Endometrial microvascular endothelial cells (primary cell): Measurements from ENCODE around the gene ZNF662. TPM values are rescaled to one million over a fixed set of nuclear protein-coding genes. Genes with fewer than 3 reads are reported as not detected.

Experiments
- in situ Hi-C: cut with HindIII; loops from 2 replicates; pipeline ENCODE4 v1.10.0; 2017; ENCODE audit warnings: low sequenced_read_pairs, low pct_unique_long_range_greater_than_20kb; ENCODE audit errors: inconsistent ontology term
- total RNA-seq: library from RNA; depleted of rRNA; stranded (reverse); fragments of >200 nt; gene quantifications from one replicate; pipeline ENCODE4 v1.2.3, GENCODE V29; 2015; ENCODE audit errors: inconsistent ontology term

Gene ZNF662
- total RNA-seq, 1 donor from 2014 or later = 0.37 TPM

DNA sequence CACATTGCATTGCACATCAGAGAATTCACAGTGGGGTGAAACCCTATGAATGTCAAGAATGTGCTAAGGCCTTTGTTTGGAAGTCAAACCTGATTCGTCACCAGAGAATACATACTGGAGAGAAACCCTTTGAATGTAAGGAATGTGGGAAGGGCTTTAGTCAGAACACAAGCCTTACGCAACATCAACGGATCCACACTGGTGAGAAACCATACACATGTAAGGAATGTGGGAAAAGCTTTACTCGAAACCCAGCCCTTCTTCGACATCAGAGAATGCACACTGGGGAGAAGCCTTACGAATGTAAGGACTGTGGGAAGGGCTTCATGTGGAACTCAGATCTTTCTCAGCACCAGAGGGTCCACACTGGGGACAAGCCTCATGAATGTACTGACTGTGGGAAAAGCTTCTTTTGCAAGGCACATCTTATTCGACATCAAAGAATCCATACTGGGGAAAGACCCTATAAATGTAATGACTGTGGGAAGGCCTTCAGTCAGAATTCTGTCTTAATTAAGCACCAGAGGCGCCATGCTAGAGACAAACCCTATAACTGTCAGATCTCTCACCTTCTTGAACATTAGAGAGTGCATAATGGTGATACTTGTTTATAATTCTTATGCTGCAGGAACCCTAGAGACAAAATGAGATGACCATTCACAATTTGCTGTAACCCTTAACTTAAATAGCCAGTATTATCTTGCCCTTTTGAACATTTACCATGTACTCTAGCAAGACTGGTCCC is 9.0 kb downstream of the ZNF662 start:
- in situ Hi-C loops = no loop called here

DNA sequence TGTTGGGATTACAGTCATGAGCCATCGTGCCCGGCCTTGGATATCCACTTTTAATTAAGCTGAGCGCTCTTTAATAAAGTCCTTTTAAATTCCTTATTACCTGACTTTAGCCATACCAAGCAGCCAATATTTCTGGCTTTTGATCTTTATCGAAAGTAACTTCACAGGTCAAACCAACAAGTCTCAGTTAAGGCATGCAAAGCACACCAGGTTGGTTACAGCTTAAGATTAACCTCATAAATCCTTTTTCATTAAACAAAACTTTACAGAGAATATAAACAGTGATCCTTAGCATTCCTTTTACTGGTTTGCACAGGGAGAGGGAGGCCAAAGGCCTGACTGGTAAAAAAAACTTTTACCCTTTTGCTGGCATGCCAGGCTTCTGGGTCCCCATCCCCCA is 17.7 kb downstream of the ZNF662 start:
- in situ Hi-C loops = no loop called here

DNA sequence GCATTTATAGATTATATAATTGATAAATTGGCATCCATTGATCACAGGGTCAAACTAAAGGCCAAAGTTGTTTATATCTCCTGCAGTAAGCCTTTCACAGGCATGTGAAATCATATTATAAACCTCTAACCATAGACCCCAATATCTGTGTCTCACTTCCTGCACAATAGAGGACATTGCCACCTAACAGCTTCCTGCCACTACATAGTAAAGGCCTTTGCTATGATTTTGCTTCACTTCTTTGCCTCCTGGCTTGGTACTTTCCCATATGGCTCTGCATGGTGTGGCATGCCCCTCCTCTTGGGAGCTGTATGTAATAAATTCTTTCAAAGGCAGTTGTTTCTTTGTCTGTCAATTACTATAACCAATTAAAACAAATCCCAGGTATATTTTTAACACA is 20.4 kb downstream of the ZNF662 start:
- in situ Hi-C loops = no loop called here

DNA sequence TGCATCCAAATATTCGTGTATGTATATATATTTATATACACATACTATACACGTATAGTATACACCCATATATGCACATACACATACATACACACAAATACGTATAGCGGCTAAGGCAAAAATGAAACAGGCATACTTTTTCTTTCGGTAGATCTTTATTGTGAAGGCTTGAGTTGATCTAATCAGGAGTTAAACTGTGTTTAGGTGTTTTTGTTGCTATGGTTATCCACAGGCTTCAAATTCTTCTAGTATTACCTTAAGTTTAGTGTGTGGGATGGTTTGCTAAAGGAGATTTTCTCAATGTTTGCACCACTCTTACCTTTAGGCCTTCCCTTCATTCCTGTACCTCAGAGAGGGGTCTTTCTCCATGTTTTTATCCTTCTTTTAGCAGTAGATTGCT is 28.2 kb downstream of the ZNF662 start:
- in situ Hi-C loops = no loop called here

DNA sequence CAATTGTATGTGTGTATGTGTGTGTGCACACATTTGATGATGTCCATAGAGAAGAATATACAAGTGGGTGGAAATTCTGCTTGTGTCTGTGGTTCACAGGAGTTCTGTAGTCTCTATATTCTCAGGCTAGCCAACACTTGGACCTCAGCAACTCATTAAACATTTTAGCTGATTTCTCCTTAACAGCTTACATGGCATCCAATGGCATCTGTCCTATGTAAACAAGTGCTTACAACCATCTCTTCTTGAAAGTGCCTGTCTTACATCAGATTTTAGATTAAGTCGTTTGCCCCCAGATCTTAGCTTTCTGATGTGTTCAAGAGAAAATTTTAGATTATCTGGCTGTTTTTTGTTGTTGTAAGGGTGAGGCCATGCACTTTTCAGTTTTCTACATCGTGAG is 29.0 kb downstream of the ZNF662 start:
- in situ Hi-C loops = no loop called here

DNA sequence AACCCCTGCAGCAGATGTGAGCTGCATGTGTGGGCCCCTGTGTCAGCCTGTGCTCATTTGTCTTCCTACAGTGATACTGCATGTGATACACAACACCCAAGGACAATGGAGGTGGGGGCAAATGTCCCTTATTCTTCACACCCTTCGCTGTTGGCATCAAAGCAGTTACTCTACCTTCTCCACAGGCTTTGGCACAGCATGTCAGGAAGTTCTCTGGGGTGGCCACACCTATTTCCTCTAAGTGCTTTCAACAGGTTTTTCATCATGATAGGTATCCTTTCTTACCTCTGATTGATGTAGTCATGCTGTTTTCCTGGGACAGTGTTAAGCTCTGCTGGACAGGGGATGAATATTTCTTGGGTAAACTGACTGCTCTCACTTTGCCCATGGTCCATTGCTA is 29.5 kb downstream of the ZNF662 start:
- in situ Hi-C loops = no loop called here

DNA sequence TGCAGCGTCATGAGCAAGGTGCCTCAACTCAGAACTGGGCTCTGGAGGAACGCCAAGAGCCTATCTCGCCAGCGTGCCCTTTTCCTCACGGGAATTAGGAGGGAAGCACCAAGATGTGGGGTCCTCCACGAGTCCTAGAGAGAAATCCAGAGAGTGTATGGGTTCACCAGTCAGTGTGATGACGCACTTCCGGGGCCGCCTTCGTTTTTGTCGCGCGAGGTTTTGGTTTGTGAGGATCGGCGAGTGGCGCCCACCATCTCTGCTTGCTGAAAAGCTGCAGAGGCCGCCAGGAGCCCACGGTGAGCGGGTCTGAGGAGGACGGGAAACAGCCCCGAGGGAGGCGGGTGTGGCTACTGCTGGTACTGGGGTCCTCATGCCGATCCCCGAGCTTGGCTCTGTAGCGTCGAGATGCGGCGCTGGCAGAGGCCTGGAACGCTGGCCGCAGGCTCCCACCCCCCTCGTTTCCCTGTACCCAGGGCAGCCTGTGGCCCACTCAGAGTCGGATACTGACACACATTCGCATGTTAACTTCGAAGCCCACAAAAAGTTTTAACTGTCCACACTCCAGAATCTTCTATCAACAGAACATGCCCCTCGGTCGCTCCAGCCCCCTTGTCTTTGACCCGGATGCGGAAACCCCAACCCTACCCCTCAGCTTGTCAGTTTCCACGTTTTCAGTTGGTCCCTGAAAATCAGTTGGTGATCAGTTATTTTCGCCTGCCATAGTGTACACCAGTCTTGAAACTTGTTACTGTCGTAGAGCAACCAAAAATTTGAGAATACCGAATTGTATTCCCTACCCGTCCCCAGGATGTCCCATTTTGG is 30.4 kb downstream of the ZNF662 start:
- in situ Hi-C loops = no loop called here

DNA sequence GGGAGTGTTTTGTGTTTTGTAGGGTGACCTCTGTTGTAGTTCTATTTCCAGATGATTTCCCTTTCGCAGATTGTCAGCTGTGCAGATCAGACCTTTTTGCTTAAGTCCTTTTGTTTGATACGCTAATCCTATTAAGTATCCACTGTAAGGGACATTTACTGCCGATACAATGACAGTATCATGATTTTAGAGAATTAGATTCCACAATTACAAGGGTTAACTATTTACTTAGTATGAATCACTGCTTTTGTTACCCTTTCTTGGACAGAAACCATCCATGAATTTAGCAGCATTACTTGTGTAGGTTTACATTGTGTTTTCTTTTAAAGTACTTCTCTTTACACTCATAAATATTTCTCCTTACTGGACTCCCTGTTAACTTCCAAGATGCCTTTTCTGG is 31.4 kb downstream of the ZNF662 start:
- in situ Hi-C loops = no loop called here

DNA sequence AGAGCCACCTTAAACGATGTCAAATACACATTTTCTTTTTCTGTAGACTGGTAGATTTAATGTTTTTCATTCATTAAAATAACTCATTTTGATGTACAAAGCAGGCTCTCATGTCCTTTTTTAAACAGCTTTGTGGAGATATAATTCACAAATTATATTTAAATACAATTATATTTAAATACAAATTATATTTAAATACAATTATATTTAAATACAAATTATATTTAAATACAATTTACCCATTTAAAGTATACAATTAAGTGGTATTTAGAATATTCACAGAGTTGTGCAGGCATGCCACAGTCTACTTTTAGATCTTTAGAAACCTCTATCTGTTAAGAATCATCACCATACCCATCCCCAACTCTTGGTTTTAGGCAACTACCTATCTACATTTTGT is 36.8 kb downstream of the ZNF662 start:
- in situ Hi-C loops = no loop called here

DNA sequence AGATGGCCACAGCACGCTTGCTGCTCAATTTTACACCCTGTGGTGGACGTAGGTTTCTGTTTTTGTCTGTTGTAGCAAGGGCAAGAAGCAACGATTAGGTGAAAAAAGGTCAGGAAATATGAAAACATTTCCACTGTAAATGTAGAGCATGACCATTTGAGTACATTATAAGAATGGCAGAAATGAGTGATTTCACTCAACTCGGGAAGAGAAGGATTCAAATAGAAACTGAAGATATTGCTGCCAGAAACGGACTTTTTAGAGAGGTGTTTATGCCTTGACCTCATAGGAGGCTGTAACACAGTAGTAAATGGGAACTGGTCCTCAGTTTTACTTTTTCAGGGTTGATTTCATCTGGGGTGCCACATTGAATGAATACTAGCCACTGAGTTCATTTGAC is 40.1 kb downstream of the ZNF662 start:
- in situ Hi-C loops = no loop called here

DNA sequence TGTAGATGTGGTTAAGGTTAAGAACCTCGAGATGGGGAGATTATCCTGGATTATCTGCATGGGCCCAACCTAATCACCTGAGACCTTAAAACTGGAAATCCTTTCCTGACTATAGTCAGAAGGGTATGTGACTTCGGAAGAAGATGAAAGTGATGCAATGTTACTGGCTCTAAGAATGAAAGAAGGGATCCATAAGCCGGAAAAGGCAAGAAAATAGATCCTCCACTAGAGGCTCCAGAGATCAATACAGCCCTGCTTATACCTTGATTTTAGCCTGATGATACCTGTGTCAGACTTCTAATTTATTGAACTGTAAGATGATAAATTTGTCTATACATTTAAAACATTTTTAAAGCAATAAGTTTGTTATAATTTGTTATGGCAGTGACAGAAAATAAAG is 51.6 kb downstream of the ZNF662 start:
- in situ Hi-C loops = no loop called here

DNA sequence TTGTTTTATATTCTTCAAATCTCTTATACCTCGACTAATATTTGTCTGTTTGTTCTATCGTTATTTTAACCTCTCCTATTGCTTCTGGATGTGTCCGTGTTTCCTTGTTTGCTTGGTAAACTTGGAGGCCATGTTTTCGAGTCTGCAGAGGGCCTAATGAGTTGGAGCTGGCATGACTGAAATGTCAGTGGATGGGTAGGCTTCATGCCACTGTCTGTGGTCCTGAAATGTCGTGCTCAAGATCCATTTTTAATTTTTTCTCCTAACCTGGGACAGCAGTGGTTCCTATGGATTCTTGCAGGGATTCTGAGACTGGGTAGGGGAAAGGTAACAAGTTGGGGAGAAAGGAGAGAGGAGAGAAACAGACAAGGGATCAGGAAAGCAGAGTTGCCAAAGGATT is 54.3 kb downstream of the ZNF662 start:
- in situ Hi-C loops = no loop called here

DNA sequence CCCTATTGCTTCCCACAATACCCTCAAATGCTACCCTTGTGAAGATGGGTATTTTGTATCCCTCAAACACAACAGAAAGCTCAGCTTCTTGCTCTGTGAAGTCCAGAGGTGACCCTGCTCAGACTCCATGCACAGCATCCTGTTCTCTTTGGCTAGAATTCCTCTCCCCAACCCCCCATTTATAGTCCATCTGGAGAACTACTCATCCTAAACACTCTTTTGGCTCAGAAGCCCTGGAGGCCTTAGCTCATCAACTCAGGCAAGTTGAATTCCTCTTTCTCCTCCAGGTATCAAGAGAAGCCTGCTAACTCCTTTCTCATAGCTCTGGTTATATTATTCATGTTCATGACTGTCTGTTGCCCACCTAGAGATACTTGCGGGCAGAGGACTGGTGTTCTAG is 54.8 kb downstream of the ZNF662 start:
- in situ Hi-C loops = no loop called here

DNA sequence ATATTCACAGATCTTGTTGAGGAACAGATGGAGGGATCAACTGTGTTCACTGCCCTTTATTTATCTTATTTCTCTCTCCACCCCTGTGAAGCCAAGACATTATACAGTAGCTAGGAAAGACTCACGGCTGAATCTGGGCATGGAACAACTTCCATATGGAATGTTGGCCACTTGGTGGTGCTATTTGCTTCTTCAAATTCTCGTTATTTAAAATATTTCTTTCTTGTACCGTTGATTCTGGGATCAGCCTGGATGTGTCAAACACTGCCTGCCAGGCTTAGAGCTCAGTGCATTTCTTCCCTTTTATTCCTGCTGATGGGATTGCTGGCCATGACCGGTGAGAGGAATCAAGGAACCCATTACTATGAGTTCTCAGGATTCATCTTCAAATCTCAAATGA is 55.7 kb downstream of the ZNF662 start:
- in situ Hi-C loops = no loop called here

DNA sequence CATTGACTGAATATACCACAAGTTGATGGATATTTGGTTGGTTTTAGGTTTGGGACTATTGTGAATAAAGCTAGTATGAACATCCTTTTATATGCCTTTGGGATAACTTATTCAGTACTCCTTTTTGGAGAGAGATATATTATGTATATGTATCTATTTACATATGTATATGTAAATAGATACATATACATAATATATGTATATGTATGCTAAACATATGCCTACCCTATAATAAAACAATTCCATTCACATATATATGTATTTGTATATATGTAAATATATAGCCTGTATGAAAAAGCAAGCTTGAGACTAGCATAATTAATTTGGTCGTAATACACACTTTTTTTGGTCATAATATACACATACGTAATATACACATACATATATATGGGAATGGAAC is 57.3 kb downstream of the ZNF662 start:
- in situ Hi-C loops = no loop called here

DNA sequence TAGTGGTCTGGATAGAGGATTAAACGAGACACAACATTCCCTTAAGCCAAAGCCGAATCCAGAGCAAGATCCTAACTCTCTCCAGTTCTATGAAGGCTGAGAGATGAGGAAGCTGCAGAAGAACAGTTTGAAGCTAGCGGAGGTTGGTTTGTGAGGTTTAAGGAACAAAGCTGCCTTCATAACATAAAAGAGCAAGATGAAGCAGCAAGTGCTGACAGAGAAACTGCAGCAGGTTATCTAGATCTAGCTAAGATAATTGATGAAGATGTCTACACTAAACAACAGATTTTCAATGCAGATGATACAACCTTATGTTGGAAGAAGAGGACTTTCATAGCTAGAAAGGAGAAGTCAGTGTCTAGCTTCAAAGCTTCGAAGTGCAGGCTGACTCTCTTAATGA is 58.3 kb downstream of the ZNF662 start:
- in situ Hi-C loops = no loop called here

Other genes starting within 250 kb of the ZNF662 start
- gene KLHL40, start 220.6 kb upstream of the ZNF662 start, total RNA-seq = not detected
- not detected for gene HHATL, start 203.3 kb upstream of the ZNF662 start, total RNA-seq
- gene CCDC13, start 132.9 kb upstream of the ZNF662 start, total RNA-seq = not detected
- 205 TPM for gene HIGD1A, start 101.7 kb upstream of the ZNF662 start, total RNA-seq
- gene ACKR2, start 96.7 kb upstream of the ZNF662 start, total RNA-seq = not detected
- gene CYP8B1, start 30.3 kb upstream of the ZNF662 start, total RNA-seq = not detected
- not detected for gene GASK1A, start 73.2 kb downstream of the ZNF662 start, total RNA-seq
- 12.2 TPM for gene POMGNT2, start 199.9 kb downstream of the ZNF662 start, total RNA-seq